Mesendoderm (in vitro differentiated cells): ENCODE results near the gene OR2H2. TPM values are rescaled to one million over a fixed set of nuclear protein-coding genes. Genes with fewer than 3 reads are reported as not detected.

Experiments
- DNase-seq: peaks from one replicate; pipeline ENCODE4 v3.0.0; 2013
- H2AK5ac ChIP-seq: 2 replicates; pipeline ENCODE4 v1.6.1; 2013; ENCODE audit warnings: low read length, inconsistent platforms
- H2BK120ac ChIP-seq: 2 replicates; pipeline ENCODE4 v1.6.1; 2013; ENCODE audit warnings: low read depth, mild to moderate bottlenecking, low read length, moderate library complexity, mixed read lengths
- H2BK15ac ChIP-seq: replicated peaks from 2 replicates; pipeline ENCODE4 v1.6.1; 2013; ENCODE audit warnings: low read depth, mild to moderate bottlenecking, moderate library complexity
- H2BK5ac ChIP-seq: 2 replicates; pipeline ENCODE4 v1.6.1; 2013; ENCODE audit warnings: low read length, inconsistent platforms
- H3K18ac ChIP-seq: 2 replicates; pipeline ENCODE4 v1.6.1; 2013; ENCODE audit warnings: mild to moderate bottlenecking, low read length, mixed read lengths
- H3K23ac ChIP-seq: one replicate; pipeline ENCODE4 v1.6.1; 2013; ENCODE audit warnings: low read length
- H3K27ac ChIP-seq: 2 replicates; pipeline ENCODE4 v1.5.1; 2013; ENCODE audit warnings: low read depth, mild to moderate bottlenecking, inconsistent platforms, low read length, moderate library complexity
- H3K27me3 ChIP-seq: 2 replicates; pipeline ENCODE4 v1.6.1; 2013; ENCODE audit warnings: low read length, control low read depth, mild to moderate bottlenecking, inconsistent platforms; ENCODE audit not compliant: insufficient read depth, poor library complexity
- H3K36me3 ChIP-seq: 2 replicates; pipeline ENCODE4 v1.6.1; 2013; ENCODE audit warnings: low read length, inconsistent platforms; ENCODE audit not compliant: control insufficient read depth, insufficient read depth
- H3K4ac ChIP-seq: one replicate; pipeline ENCODE4 v1.6.1; 2013; ENCODE audit warnings: low read depth, mild to moderate bottlenecking, low read length, moderate library complexity
- H3K4me1 ChIP-seq: 2 replicates; pipeline ENCODE4 v1.6.1; 2013; ENCODE audit warnings: low read depth, low read length, inconsistent platforms; ENCODE audit not compliant: control insufficient read depth
- H3K4me2 ChIP-seq: 2 replicates; pipeline ENCODE4 v1.6.1; 2013; ENCODE audit warnings: low read length
- H3K4me3 ChIP-seq: 2 replicates; pipeline ENCODE4 v1.5.1; 2013; ENCODE audit warnings: mild to moderate bottlenecking, low read length
- H3K56ac ChIP-seq: one replicate; pipeline ENCODE4 v1.6.1; 2013; ENCODE audit warnings: low read length
- H3K79me1 ChIP-seq: 2 replicates; pipeline ENCODE4 v1.6.1; 2013; ENCODE audit warnings: low read length, inconsistent platforms
- H3K79me2 ChIP-seq: 2 replicates; pipeline ENCODE4 v1.6.1; 2013; ENCODE audit warnings: mild to moderate bottlenecking, low read length; ENCODE audit not compliant: control insufficient read depth, insufficient read depth
- H3K9ac ChIP-seq: 2 replicates; pipeline ENCODE4 v1.6.1; 2013; ENCODE audit warnings: low read length, inconsistent platforms
- H4K5ac ChIP-seq: one replicate; pipeline ENCODE4 v1.6.1; 2013; ENCODE audit warnings: low read length
- H4K8ac ChIP-seq: one replicate; pipeline ENCODE4 v1.6.1; 2013; ENCODE audit warnings: low read depth, mild to moderate bottlenecking, control low read depth, low read length, moderate library complexity
- WGBS: extraction: QIAGEN DNeasy Blood & Tissue Kit; methylation state at CpG from one replicate; pipeline ENCODE4 v1.1.7; 2013; ENCODE audit warnings: low lambda C conversion rate, missing lambda C conversion rate; ENCODE audit not compliant: insufficient coverage; ENCODE audit errors: extremely low coverage; 5-methylcytosine and 5-hydroxymethylcytosine counted together
- small RNA-seq: library from polyadenylated mRNA; stranded (forward); fragments of <200 nt; extraction: miRNeasy Mini kit (QIAGEN cat#:217004); gene quantifications from one replicate; pipeline ENCODE3, GENCODE V24; 2013; ENCODE audit not compliant: insufficient read depth

OR2H2 gene

GRCh38 chr6:29631860-29632731, 47.2 kb downstream of the OR2H2 start:
- peak; percentile 82 for DNase-seq
- peaks cover 4% of the 10 kb centered on the region for H3K4me1 ChIP-seq

GRCh38 chr6:29632789-29633533, 48.0 kb downstream of the OR2H2 start, which contains the start of gene GABBR1:
Gene GABBR1, minus strand, starts transcription at chr6:29633183. Its CDS starts 798 bp downstream, at chr6:29632385.
- H2BK15ac ChIP-seq: no peak within 1 kb of the TSS
- peaks cover 20% of the 10 kb centered on the region for H3K79me2 ChIP-seq
- no CpG with 5 or more reads among the region's 57 CpGs for WGBS

More at GRCh38 chr6:29631860-29632731, 47.2 kb downstream of the OR2H2 start:
- peak overlapping the region; percentile 98 for H2AK5ac ChIP-seq
- no peak overlapping the region for H4K5ac ChIP-seq
- peak overlapping the region; percentile 76 for H2BK120ac ChIP-seq
- peak overlapping the region; percentile 83 for H4K8ac ChIP-seq
- peak overlapping the region; percentile 65 for H3K4ac ChIP-seq
- no peak overlapping the region for H2BK5ac ChIP-seq
- H3K56ac ChIP-seq: peak overlapping the region; percentile 97
- H3K4me2 ChIP-seq: peak overlapping the region; percentile 99
- no peaks in the 10 kb centered on the region for H3K27me3 ChIP-seq
- H3K79me2 ChIP-seq: peaks cover 27% of the 10 kb centered on the region
- peak overlapping the region; percentile 87 for H3K9ac ChIP-seq
- H3K27ac ChIP-seq: peak overlapping the region; percentile 74
- WGBS: no CpG with 5 or more reads among the region's 53 CpGs
- H3K18ac ChIP-seq: peak overlapping the region; percentile 93
- peak overlapping the region; percentile 71 for H3K4me3 ChIP-seq
- peaks cover 7% of the 10 kb centered on the region for H3K79me1 ChIP-seq
- peak overlapping the region; percentile 20 for H3K23ac ChIP-seq
- H3K36me3 ChIP-seq: no peaks in the 10 kb centered on the region
- no peak overlapping the region for H2BK15ac ChIP-seq

GRCh38 chr6:29633534-29633905, 48.6 kb downstream of the OR2H2 start:
- WGBS: no CpG with 5 or more reads among the region's 9 CpGs
- Histone ChIP-seq H3K4ac (no peak overlapping the region), H3K4me3 (peak overlapping the region; percentile 75), H3K18ac (peak overlapping the region; percentile 56), H3K4me1 (peaks cover 4% of the 10 kb centered on the region), H4K5ac (no peak overlapping the region), H2BK15ac (no peak overlapping the region), H2AK5ac (no peak overlapping the region), H3K56ac (peak overlapping the region; percentile 97), H2BK5ac (peak overlapping the region; percentile 73), H3K79me2 (peaks cover 18% of the 10 kb centered on the region), H3K9ac (peak overlapping the region; percentile 93), H3K27me3 (no peaks in the 10 kb centered on the region), H3K23ac (no peak overlapping the region), H2BK120ac (no peak overlapping the region), H3K4me2 (peak overlapping the region; percentile 97), H3K79me1 (peaks cover 7% of the 10 kb centered on the region), H4K8ac (no peak overlapping the region), H3K36me3 (no peaks in the 10 kb centered on the region), H3K27ac (peak overlapping the region; percentile 74)
- DNase-seq: no peak

More at GRCh38 chr6:29632789-29633533, 48.0 kb downstream of the OR2H2 start, which contains the start of gene GABBR1:
- Histone ChIP-seq H3K36me3 (no peaks in the 10 kb centered on the region), H3K4ac (peak within 1 kb of the TSS; percentile 65), H3K4me3 (peak within 1 kb of the TSS; percentile 75), H2AK5ac (peak within 1 kb of the TSS; percentile 98), H3K79me1 (peaks cover 7% of the 10 kb centered on the region), H4K5ac (no peak within 1 kb of the TSS), H3K27me3 (no peaks in the 10 kb centered on the region), H2BK120ac (peak within 1 kb of the TSS; percentile 76), H3K56ac (peak within 1 kb of the TSS; percentile 97), H3K9ac (peak within 1 kb of the TSS; percentile 93), H3K27ac (peak within 1 kb of the TSS; percentile 74), H3K18ac (peak within 1 kb of the TSS; percentile 93), H3K4me2 (peak within 1 kb of the TSS; percentile 99), H4K8ac (peak within 1 kb of the TSS; percentile 83), H3K4me1 (peaks cover 4% of the 10 kb centered on the region), H3K23ac (peak within 1 kb of the TSS; percentile 80), H2BK5ac (peak within 1 kb of the TSS; percentile 73)
- peak; percentile 94 for DNase-seq

- H3K56ac ChIP-seq: no peak overlapping the region
- H3K9ac ChIP-seq: no peak overlapping the region
- no peaks in the 10 kb centered on the region for H3K79me1 ChIP-seq
- no peak overlapping the region for H2BK120ac ChIP-seq
- no peaks in the 10 kb centered on the region for H3K27me3 ChIP-seq
- H3K36me3 ChIP-seq: no peaks in the 10 kb centered on the region
- no peak overlapping the region for H3K18ac ChIP-seq
- H3K4me1 ChIP-seq: no peaks in the 10 kb centered on the region
- H3K27ac ChIP-seq: no peak overlapping the region
- no CpG with 5 or more reads among the region's 9 CpGs for WGBS
- no peak overlapping the region for H3K4me3 ChIP-seq
- H2BK15ac ChIP-seq: no peak overlapping the region
- H4K5ac ChIP-seq: no peak overlapping the region
- no peak overlapping the region for H3K4me2 ChIP-seq
- H2BK5ac ChIP-seq: no peak overlapping the region
- no peaks in the 10 kb centered on the region for H3K79me2 ChIP-seq
- H3K23ac ChIP-seq: no peak overlapping the region
- DNase-seq: no peak
- H2AK5ac ChIP-seq: no peak overlapping the region
- no peak overlapping the region for H3K4ac ChIP-seq
- no peak overlapping the region for H4K8ac ChIP-seq
Observed at GRCh38 chr6:29637247-29637646, 52.3 kb downstream of the OR2H2 start.

Small RNAs within 50 kb of the gene (small RNA-seq; reads per million reads assigned to genes)
- gene SNORD32B: not detected
- gene SUMO2P1: not detected
- not detected for gene TMEM183AP1
